ENCODE results near the gene CAMTA1. TPM values are rescaled to one million over a fixed set of nuclear protein-coding genes. Genes with fewer than 3 reads are reported as not detected.

CAMTA1 gene
- total RNA-seq, 1 experiment from 2014 or later: 219 TPM

- no peak for DNase-seq (ENCODE audit: low read depth)
These were observed 863.6 kb downstream of the CAMTA1 start for GRCh38 chr1:7648761-7649384.

- DNase-seq (ENCODE audit: low read depth): no peak
These were observed 865.5 kb downstream of the CAMTA1 start for GRCh38 chr1:7650801-7651200.

GRCh38 chr1:7651203-7651602 is 865.9 kb downstream of the CAMTA1 start:
- no peak for DNase-seq (ENCODE audit: low read depth)

- DNase-seq (ENCODE audit: low read depth): no peak
These were observed 866.8 kb downstream of the CAMTA1 start for GRCh38 chr1:7652061-7652460.

- no peak for DNase-seq (ENCODE audit: low read depth)
These were observed 867.4 kb downstream of the CAMTA1 start for GRCh38 chr1:7652515-7653098.

- DNase-seq (ENCODE audit: low read depth): no peak
These were observed 869.5 kb downstream of the CAMTA1 start for GRCh38 chr1:7654725-7655124.

- DNase-seq (ENCODE audit: low read depth): no peak
These were observed 870.1 kb downstream of the CAMTA1 start for GRCh38 chr1:7655354-7655753.

- no peak for DNase-seq (ENCODE audit: low read depth)
These were observed 871.4 kb downstream of the CAMTA1 start for GRCh38 chr1:7656557-7657215.

GRCh38 chr1:7657287-7658016 is 872.2 kb downstream of the CAMTA1 start:
- DNase-seq (ENCODE audit: low read depth): no peak

GRCh38 chr1:7658099-7658498 is 872.8 kb downstream of the CAMTA1 start:
- no peak for DNase-seq (ENCODE audit: low read depth)

- DNase-seq (ENCODE audit: low read depth): no peak
These were observed 874.3 kb downstream of the CAMTA1 start for GRCh38 chr1:7659514-7659913.

GRCh38 chr1:7663451-7664146 is 878.3 kb downstream of the CAMTA1 start:
- DNase-seq (ENCODE audit: low read depth): no peak

- DNase-seq (ENCODE audit: low read depth): no peak
These were observed 879.1 kb downstream of the CAMTA1 start for GRCh38 chr1:7664147-7664892.

- DNase-seq (ENCODE audit: low read depth): no peak
These were observed 879.6 kb downstream of the CAMTA1 start for GRCh38 chr1:7664893-7665250.

GRCh38 chr1:7666249-7666648 is 881.0 kb downstream of the CAMTA1 start:
- no peak for DNase-seq (ENCODE audit: low read depth)

GRCh38 chr1:7667159-7667558 is 881.9 kb downstream of the CAMTA1 start:
- no peak for DNase-seq (ENCODE audit: low read depth)

GRCh38 chr1:7667625-7668218 is 882.5 kb downstream of the CAMTA1 start:
- DNase-seq (ENCODE audit: low read depth): peak; percentile 84

- DNase-seq (ENCODE audit: low read depth): peak; percentile 47
These were observed 884.5 kb downstream of the CAMTA1 start for GRCh38 chr1:7669559-7670311.

- DNase-seq (ENCODE audit: low read depth): no peak
These were observed 885.3 kb downstream of the CAMTA1 start for GRCh38 chr1:7670334-7671145.

GRCh38 chr1:7671146-7671465 is 885.9 kb downstream of the CAMTA1 start:
- DNase-seq (ENCODE audit: low read depth): no peak
